OCI-LY3 (cell line): Measurements from ENCODE around the gene ACTG2.
"Not testable (repeated sequence)": the region's sequence is repeated elsewhere in the genome, so short reads cannot be mapped to it uniquely, and the experiment has no call there.

Experiments used
- H2AFZ ChIP-seq: fragments of 200-600, 300-600 bp; shearing (Covaris generic); 2 replicates; pipeline ENCODE4 v1.6.0; 2014; ENCODE audit warnings: antibody characterized with exemption, low read depth, low read length
- H3K27ac ChIP-seq: fragments of 200-600, 300-600 bp; sonication (generic); 2 replicates; pipeline ENCODE4 v1.5.1; 2014; ENCODE audit warnings: mild to moderate bottlenecking, low read length, moderate library complexity, mixed read lengths
- H3K27me3 ChIP-seq: fragments of 200-600, 300-600 bp; sonication (generic); 2 replicates; pipeline ENCODE4 v1.6.1; 2014; ENCODE audit warnings: low read depth, low read length, mixed read lengths
- H3K36me3 ChIP-seq: fragments of 200-600, 300-600 bp; sonication (generic); replicated peaks from 2 replicates; pipeline ENCODE3; 2014; ENCODE audit warnings: low read depth, low read length, mixed read lengths
- H3K4me1 ChIP-seq: fragments of 300-600, 200-600 bp; sonication (generic); 2 replicates; pipeline ENCODE4 v1.6.1; 2014; ENCODE audit warnings: low read length, mixed read lengths
- H3K4me2 ChIP-seq: fragments of 200-600, 300-600 bp; sonication (generic); 2 replicates; pipeline ENCODE4 v1.6.1; 2014; ENCODE audit warnings: low read length, mixed read lengths
- H3K4me3 ChIP-seq: fragments of 300-600, 200-600 bp; sonication (generic); 2 replicates; pipeline ENCODE4 v1.5.1; 2014; ENCODE audit warnings: antibody characterized with exemption, mild to moderate bottlenecking, low read length, moderate library complexity
- H3K79me2 ChIP-seq: fragments of 300-600, 200-600 bp; shearing (Covaris generic); 2 replicates; pipeline ENCODE4 v1.6.1; 2014; ENCODE audit warnings: mild to moderate bottlenecking, low read length, mixed read lengths
- H3K9ac ChIP-seq: fragments of 300-600, 200-600 bp; shearing (Covaris generic); 2 replicates; pipeline ENCODE4 v1.6.0; 2014; ENCODE audit warnings: mild to moderate bottlenecking, low read length, moderate library complexity
- H3K9me3 ChIP-seq: fragments of 200-600, 300-600 bp; shearing (Covaris generic); 2 replicates; pipeline ENCODE4 v1.6.1; 2014; ENCODE audit warnings: low read length, mixed read lengths; ENCODE audit not compliant: insufficient read depth
- H4K20me1 ChIP-seq: fragments of 200-600, 300-600 bp; sonication (generic); 2 replicates; pipeline ENCODE4 v1.6.1; 2016; ENCODE audit warnings: low read length, mixed read lengths; ENCODE audit not compliant: insufficient read depth
- EZH2phosphoT487 ChIP-seq: fragments of 200-600 bp; shearing (Covaris generic); IDR thresholded peaks from 2 replicates; pipeline ENCODE4 v1.6.1; 2018; ENCODE audit warnings: antibody characterized with exemption, mixed run types, low read depth
- TF ChIP-seq, protein P1 (sequence below): fragments of 200-600, 300-600 bp; sonication (generic); IDR thresholded peaks from 2 replicates; pipeline ENCODE4 v1.5.1; 2014; ENCODE audit warnings: antibody characterized with exemption, low read length, low read depth

The ACTG2 gene

DNA sequence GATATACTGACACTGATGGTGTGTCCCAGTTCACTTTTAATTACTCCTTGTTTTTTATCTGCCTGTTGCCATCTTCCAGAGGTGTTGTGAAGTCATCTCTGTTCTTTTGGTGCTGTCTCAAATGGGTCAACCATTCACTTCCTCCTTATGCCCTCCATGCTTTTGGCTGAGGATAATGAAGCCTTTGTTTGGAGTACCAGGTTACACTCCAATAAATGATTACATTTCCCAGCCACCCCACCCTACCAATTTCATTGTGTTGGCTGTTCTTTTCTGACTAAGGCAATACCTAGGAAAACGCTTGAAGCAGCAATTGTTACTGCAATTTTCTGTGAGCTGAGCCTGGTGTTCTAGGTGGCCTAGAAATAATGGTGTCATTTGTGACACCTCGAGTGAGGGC, 29.8 kb upstream of the ACTG2 start:
- no peak overlapping the region for H3K4me2 ChIP-seq
- no peak overlapping the region for H3K9ac ChIP-seq
- no peaks in the 10 kb centered on the region for H4K20me1 ChIP-seq

DNA sequence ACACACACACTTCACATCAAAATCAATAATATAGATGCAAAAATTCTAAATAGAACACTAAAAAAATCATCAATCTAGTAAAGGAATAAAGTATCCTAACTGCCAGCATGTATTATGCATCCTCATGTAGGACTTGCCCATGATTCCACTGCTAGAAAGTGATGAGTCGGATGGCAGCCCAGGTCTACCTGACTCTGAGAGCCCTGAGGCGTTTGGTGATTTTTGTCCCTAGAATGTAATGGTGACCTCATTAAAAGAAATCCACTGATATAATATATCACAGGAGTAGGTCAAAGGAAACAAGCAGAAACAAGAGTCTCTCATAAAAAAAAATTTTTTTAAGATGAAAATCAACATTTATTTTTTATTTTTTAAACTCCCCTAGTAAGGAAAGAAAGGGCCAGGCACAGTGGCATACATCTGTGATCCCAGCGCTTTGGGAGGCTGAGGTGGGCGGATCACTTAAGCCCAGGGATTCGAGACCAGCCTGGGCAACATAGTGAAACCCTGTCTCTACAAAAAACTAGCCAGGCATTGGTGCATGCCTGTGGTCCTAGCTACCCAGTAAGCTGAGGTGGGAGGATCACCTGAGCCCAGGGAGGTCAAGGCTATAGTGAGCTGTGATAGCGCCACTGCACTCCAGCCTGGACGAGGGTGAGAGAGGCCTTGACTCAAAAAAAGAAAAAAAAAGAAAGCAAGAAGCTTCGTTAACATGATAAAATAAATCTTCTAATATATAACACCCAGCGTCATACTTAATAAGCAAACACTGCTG, 24.4 kb upstream of the ACTG2 start:
- Histone ChIP-seq H3K27me3 (no peaks in the 10 kb centered on the region), H3K4me1 (no peaks in the 10 kb centered on the region), H4K20me1 (no peaks in the 10 kb centered on the region), H3K9me3 (no peaks in the 10 kb centered on the region), H3K4me3 (no peak overlapping the region), H2AFZ (no peak overlapping the region), H3K79me2 (no peaks in the 10 kb centered on the region), H3K4me2 (no peak overlapping the region), H3K36me3 (peaks cover 27% of the 10 kb centered on the region), H3K27ac (no peak overlapping the region), H3K9ac (no peak overlapping the region)
- TF ChIP-seq, protein P1, sequence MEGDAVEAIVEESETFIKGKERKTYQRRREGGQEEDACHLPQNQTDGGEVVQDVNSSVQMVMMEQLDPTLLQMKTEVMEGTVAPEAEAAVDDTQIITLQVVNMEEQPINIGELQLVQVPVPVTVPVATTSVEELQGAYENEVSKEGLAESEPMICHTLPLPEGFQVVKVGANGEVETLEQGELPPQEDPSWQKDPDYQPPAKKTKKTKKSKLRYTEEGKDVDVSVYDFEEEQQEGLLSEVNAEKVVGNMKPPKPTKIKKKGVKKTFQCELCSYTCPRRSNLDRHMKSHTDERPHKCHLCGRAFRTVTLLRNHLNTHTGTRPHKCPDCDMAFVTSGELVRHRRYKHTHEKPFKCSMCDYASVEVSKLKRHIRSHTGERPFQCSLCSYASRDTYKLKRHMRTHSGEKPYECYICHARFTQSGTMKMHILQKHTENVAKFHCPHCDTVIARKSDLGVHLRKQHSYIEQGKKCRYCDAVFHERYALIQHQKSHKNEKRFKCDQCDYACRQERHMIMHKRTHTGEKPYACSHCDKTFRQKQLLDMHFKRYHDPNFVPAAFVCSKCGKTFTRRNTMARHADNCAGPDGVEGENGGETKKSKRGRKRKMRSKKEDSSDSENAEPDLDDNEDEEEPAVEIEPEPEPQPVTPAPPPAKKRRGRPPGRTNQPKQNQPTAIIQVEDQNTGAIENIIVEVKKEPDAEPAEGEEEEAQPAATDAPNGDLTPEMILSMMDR, result no peak
- no peak for TF ChIP-seq EZH2phosphoT487

More for the DNA sequence above, 29.8 kb upstream of the ACTG2 start:
- no peak overlapping the region for H2AFZ ChIP-seq
- TF ChIP-seq, protein P1, result no peak
- TF ChIP-seq EZH2phosphoT487, result no peak
- no peaks in the 10 kb centered on the region for H3K79me2 ChIP-seq
- no peak overlapping the region for H3K4me3 ChIP-seq
- H3K9me3 ChIP-seq, result no peaks in the 10 kb centered on the region
- peaks cover 62% of the 10 kb centered on the region for H3K36me3 ChIP-seq
- H3K27ac ChIP-seq, result no peak overlapping the region
- H3K4me1 ChIP-seq, result no peaks in the 10 kb centered on the region
- H3K27me3 ChIP-seq, result no peaks in the 10 kb centered on the region

DNA sequence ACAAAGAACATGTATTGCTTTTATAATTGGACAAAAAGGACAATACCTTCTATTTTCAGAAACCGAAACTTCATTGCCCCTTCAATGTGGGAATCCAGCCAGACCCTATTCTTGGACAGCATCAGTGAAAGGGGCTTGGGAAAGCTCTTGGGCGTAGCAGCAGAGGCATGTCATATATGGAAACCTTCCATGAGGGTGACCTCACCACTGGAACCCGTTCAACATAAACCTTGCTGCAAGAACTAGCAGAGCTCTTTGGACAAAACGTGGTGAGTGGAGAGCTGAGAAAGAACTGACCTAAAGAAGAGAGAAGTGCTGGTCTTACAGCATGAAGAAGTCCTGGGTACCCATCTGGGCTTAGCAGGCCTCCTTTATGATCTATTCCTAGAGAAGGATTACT, 22.7 kb upstream of the ACTG2 start:
- no peak overlapping the region for H3K4me3 ChIP-seq
- H2AFZ ChIP-seq, result no peak overlapping the region
- no peak overlapping the region for H3K9ac ChIP-seq
- H3K4me2 ChIP-seq, result no peak overlapping the region
- no peaks in the 10 kb centered on the region for H3K79me2 ChIP-seq
- H3K9me3 ChIP-seq, result no peaks in the 10 kb centered on the region
- peaks cover 14% of the 10 kb centered on the region for H3K36me3 ChIP-seq
- H3K27me3 ChIP-seq, result no peaks in the 10 kb centered on the region
- H4K20me1 ChIP-seq, result no peaks in the 10 kb centered on the region
- H3K4me1 ChIP-seq, result no peaks in the 10 kb centered on the region
- H3K27ac ChIP-seq, result no peak overlapping the region
- TF ChIP-seq, protein P1, result no peak
- TF ChIP-seq EZH2phosphoT487, result no peak

DNA sequence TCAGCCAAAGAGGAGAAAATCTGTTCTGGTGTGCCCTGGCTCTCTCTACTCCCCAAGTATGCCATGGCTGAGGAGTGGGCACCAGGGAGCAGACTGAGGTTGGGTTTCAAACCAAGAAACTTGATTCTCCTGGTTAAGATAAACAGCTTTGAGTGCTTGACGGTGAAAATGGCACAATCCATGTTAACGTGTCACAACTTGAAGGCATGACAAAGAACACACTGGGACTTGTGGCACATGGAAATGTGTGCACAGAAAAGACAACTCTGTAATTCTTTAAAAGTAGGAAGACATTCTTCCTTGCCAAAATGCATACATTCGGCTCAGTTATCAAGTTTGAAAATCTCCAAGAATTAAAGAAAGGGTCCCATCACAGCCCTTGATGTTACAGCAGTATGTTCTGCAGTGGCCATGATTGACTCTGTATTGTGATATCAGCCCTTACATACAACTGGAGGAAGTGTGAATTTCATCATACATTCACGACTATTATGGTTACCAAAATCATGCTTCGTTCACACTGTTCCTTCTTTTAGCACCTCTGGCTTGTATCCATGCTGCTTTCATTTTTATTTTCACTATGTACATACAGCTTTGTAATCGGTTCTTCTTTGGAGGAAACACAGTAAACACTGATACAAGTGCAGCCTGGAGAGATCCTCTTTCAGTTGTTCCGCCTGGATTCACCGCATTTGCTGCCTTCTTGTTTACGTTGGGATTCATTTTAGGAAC, 15.6 kb upstream of the ACTG2 start:
- no peaks in the 10 kb centered on the region for H4K20me1 ChIP-seq
- peak overlapping the region; percentile 53 for H3K4me3 ChIP-seq
- no peaks in the 10 kb centered on the region for H3K79me2 ChIP-seq
- H3K4me2 ChIP-seq, result peak overlapping the region; percentile 54
- H3K9me3 ChIP-seq, result no peaks in the 10 kb centered on the region
- TF ChIP-seq EZH2phosphoT487, result no peak
- TF ChIP-seq, protein P1, result no peak
- H3K4me1 ChIP-seq, result peaks cover 9% of the 10 kb centered on the region
- H3K36me3 ChIP-seq, result no peaks in the 10 kb centered on the region
- no peaks in the 10 kb centered on the region for H3K27me3 ChIP-seq
- H3K9ac ChIP-seq, result no peak overlapping the region
- no peak overlapping the region; the same call in 1 of the 2 replicates for H3K27ac ChIP-seq
- peak overlapping the region; percentile 73 for H2AFZ ChIP-seq

DNA sequence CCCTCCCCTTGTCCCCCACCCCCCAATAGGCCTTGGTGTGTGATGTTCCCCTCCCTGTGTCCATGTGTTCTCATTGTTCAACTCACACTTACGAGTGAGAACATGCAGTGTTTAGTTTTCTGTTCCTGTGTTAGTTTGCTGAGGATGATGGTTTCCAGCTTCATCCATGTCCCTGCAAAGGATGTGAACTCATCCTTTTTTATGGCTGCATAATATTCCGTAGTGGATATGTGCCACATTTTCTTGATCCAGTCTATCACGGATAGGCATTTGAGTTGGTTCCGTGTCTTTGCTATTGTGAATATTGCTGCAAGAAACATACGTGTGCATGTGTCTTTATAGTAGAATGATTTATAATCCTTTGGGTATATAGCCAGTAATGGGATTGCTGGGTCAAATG, 14.8 kb upstream of the ACTG2 start:
- Histone ChIP-seq H3K4me2 (peak overlapping the region; percentile 54; the same call in 1 of the 2 replicates), H2AFZ (0 out of 2 replicates have a peak overlapping the region, but pooled peaks have one; percentile 73), H3K4me3 (peak overlapping the region; percentile 53; the same call in 1 of the 2 replicates)
- H3K27me3 ChIP-seq, H3K36me3 ChIP-seq, H3K4me1 ChIP-seq, H4K20me1 ChIP-seq, H3K79me2 ChIP-seq, H3K27ac ChIP-seq, H3K9ac ChIP-seq, H3K9me3 ChIP-seq: not testable (repeated sequence)
